Measurements from ENCODE around the gene ITGA6. TPM values are rescaled to one million over a fixed set of nuclear protein-coding genes. Genes with fewer than 3 reads are reported as not detected.

ITGA6 gene
- total and polyA plus RNA-seq, 2 experiments from 2014 or later: 16.7 to 64.8 TPM

DNA sequence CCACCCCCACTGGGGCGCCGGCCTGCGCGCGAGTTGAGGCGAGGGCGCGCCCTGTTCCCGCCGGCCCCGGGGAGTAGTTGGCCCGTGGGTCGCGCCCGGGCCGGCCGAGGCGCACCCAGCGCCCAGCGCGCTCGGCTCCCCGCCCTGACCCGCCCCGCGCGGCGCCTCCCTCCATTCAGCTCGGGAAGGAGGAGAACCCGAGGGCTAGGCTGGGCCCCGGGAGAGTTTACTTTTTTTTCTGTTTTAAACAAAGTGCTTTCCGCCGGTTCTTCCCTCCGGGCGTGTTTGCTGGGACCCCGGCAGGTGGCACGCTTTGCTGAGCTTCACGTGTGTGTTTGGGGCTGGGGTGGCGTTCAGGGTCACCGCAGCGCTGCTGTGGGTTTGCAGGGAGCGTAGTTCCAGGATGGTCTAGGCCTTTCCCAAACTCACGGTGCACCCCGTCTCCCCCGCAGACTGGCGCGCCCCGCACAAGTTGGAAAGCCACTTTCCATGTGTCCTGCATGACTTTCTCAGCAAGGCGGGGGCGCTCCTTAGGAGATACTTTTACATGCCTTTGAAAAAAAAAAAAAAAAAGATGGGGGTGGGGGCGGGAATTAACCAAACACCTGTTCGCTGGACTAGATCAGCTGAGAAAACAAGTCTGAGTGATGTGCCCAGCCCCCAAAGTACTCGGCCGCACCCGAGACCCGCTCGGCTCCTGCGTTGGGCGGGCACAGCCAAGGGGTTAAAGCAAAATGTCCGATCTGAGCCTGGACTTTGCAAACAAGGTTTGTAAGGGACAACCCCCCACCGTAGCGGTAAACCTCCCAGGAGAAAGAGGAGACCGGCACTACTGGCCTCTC lies 825 bp downstream of the ITGA6 start:
- H4K20me1 ChIP-seq (ENCODE audit: insufficient read depth, poor library complexity, severe bottlenecking): no peaks in the 10 kb centered on the region
- peaks cover under 1% of the 10 kb centered on the region for H3K27me3 ChIP-seq
- peak overlapping the region; percentile 80 for H3K4me3 ChIP-seq
- peak overlapping the region; percentile 89 for H3K4me2 ChIP-seq
- DNase-seq (ENCODE audit: low spot score): peak; percentile 62
- peaks cover 6% of the 10 kb centered on the region for H3K4me1 ChIP-seq (ENCODE audit: insufficient read depth)
- H3K27ac ChIP-seq: peak overlapping the region; percentile 95
- no peaks in the 10 kb centered on the region for H3K9me3 ChIP-seq (ENCODE audit: low read depth)
- H2AFZ ChIP-seq: peak overlapping the region; percentile 37
- no peaks in the 10 kb centered on the region for H3K9me2 ChIP-seq (replicated peaks; ENCODE audit: insufficient read depth)
- peaks cover 33% of the 10 kb centered on the region for H3K79me2 ChIP-seq
- no peaks in the 10 kb centered on the region for H3K36me3 ChIP-seq (replicated peaks; ENCODE audit: insufficient read depth, low read depth)
- WGBS (ENCODE audit: low lambda C conversion rate, missing lambda C conversion rate): under 1% methylated on average over 59 of the region's 63 CpGs
- TF ChIP-seq EZH2 (IDR thresholded peaks at IDR 0.05; ENCODE audit: borderline replicate concordance): peak; percentile 22
- TF ChIP-seq EZH2phosphoT487 (IDR thresholded peaks at IDR 0.05; ENCODE audit: low read depth, severe bottlenecking, unreplicated experiment): no peak
- TF ChIP-seq, protein P1, sequence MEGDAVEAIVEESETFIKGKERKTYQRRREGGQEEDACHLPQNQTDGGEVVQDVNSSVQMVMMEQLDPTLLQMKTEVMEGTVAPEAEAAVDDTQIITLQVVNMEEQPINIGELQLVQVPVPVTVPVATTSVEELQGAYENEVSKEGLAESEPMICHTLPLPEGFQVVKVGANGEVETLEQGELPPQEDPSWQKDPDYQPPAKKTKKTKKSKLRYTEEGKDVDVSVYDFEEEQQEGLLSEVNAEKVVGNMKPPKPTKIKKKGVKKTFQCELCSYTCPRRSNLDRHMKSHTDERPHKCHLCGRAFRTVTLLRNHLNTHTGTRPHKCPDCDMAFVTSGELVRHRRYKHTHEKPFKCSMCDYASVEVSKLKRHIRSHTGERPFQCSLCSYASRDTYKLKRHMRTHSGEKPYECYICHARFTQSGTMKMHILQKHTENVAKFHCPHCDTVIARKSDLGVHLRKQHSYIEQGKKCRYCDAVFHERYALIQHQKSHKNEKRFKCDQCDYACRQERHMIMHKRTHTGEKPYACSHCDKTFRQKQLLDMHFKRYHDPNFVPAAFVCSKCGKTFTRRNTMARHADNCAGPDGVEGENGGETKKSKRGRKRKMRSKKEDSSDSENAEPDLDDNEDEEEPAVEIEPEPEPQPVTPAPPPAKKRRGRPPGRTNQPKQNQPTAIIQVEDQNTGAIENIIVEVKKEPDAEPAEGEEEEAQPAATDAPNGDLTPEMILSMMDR (IDR thresholded peaks at IDR 0.05; ENCODE audit: poor library complexity): peak; percentile 26

DNA sequence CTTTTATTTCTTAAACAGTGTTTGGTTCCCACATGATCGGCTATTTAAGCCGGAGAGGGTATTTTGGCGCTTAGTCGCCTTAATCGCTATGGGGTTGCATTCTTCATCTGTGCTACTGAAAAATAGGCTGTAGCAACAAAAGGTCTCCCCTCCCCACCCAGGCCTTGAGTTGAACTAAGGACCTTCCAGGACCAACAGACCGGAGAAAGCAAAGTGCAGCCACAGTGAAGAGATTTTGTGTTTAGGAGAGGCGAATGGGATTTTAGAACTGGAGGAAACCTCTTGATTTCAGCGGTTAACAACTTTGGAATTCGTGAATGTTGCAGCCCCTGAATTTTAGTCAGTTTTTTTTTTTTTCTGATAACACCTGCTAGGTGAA lies 1.4 kb downstream of the ITGA6 start:
- 10% methylated on average over 9 of the region's 9 CpGs for WGBS (ENCODE audit: low lambda C conversion rate, missing lambda C conversion rate)

DNA sequence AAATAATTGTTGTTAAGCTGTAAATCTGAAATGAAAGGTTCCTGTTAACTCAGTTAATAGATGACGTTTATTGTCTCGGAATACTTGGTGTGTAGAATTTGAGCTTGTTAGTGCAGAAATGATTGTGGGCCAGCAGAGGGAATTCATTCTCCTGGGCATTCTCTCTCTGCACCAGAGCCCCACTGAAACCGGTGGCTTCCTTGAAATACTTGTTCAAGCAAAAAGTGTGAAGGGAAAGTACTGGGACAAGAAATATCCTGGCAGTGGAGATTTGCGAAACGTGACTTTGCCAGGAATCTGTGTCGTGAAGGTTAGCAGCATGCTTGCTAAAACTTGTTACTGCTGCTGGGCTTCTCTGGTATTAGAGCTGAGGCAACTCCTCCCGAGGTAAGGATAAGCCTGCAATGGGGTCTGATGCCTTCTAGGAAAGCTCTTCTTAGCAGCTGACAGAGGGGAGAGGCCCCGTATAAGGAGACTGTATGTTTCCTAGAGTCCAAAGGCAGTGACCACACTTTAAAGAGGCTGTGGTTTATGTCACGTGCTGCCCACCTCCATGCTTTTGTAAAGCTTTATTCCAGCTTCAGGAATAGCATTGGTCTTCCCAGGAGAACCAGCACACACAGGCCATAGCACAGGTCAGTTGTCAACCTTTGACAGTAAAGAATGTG lies 2.0 kb downstream of the ITGA6 start:
- no peaks in the 10 kb centered on the region for H4K20me1 ChIP-seq (ENCODE audit: insufficient read depth, poor library complexity, severe bottlenecking)
- H3K36me3 ChIP-seq (replicated peaks; ENCODE audit: insufficient read depth, low read depth): no peaks in the 10 kb centered on the region
- peak overlapping the region; percentile 95 for H3K27ac ChIP-seq
- no peak overlapping the region for H2AFZ ChIP-seq
- no peaks in the 10 kb centered on the region for H3K9me3 ChIP-seq (ENCODE audit: low read depth)
- H3K4me1 ChIP-seq (ENCODE audit: insufficient read depth): peaks cover 8% of the 10 kb centered on the region
- DNase-seq (ENCODE audit: low spot score): peak; percentile 50
- H3K9me2 ChIP-seq (replicated peaks; ENCODE audit: insufficient read depth): no peaks in the 10 kb centered on the region
- peaks cover 42% of the 10 kb centered on the region for H3K79me2 ChIP-seq
- TF ChIP-seq, protein P1 (IDR thresholded peaks at IDR 0.05; ENCODE audit: poor library complexity): no peak
- TF ChIP-seq EZH2phosphoT487 (IDR thresholded peaks at IDR 0.05; ENCODE audit: low read depth, severe bottlenecking, unreplicated experiment) (no peak), EZH2 (IDR thresholded peaks at IDR 0.05; ENCODE audit: borderline replicate concordance) (no peak)
- 18% methylated on average over 9 of the region's 9 CpGs for WGBS (ENCODE audit: low lambda C conversion rate, missing lambda C conversion rate)
- H3K27me3 ChIP-seq: no peaks in the 10 kb centered on the region
- H3K4me2 ChIP-seq: peak overlapping the region; percentile 89
- peak overlapping the region; percentile 17 for H3K4me3 ChIP-seq

More for the DNA sequence above, 1.4 kb downstream of the ITGA6 start:
- H3K79me2 ChIP-seq: peaks cover 38% of the 10 kb centered on the region
- no peaks in the 10 kb centered on the region for H3K36me3 ChIP-seq (replicated peaks; ENCODE audit: insufficient read depth, low read depth)
- H2AFZ ChIP-seq: no peak overlapping the region
- no peaks in the 10 kb centered on the region for H3K27me3 ChIP-seq
- DNase-seq (ENCODE audit: low spot score): no peak
- no peaks in the 10 kb centered on the region for H4K20me1 ChIP-seq (ENCODE audit: insufficient read depth, poor library complexity, severe bottlenecking)
- TF ChIP-seq EZH2 (IDR thresholded peaks at IDR 0.05; ENCODE audit: borderline replicate concordance) (no peak), EZH2phosphoT487 (IDR thresholded peaks at IDR 0.05; ENCODE audit: low read depth, severe bottlenecking, unreplicated experiment) (no peak)
- TF ChIP-seq, protein P1 (IDR thresholded peaks at IDR 0.05; ENCODE audit: poor library complexity): no peak
- peak overlapping the region; percentile 95 for H3K27ac ChIP-seq
- H3K4me3 ChIP-seq: peak overlapping the region; percentile 80
- H3K9me2 ChIP-seq (replicated peaks; ENCODE audit: insufficient read depth): no peaks in the 10 kb centered on the region
- no peaks in the 10 kb centered on the region for H3K9me3 ChIP-seq (ENCODE audit: low read depth)
- H3K4me1 ChIP-seq (ENCODE audit: insufficient read depth): peaks cover 6% of the 10 kb centered on the region
- peak overlapping the region; percentile 89 for H3K4me2 ChIP-seq
